ENCODE measurements around the gene FBP1. TPM values are rescaled to one million over a fixed set of nuclear protein-coding genes. Genes with fewer than 3 reads are reported as not detected.
"Not testable (repeated sequence)": the region's sequence is repeated elsewhere in the genome, so short reads cannot be mapped to it uniquely, and the experiment has no call there.

Gene FBP1
- total and polyA plus RNA-seq, 2 experiments from 2014 or later: 1.3 to 2.9 TPM

DNA sequence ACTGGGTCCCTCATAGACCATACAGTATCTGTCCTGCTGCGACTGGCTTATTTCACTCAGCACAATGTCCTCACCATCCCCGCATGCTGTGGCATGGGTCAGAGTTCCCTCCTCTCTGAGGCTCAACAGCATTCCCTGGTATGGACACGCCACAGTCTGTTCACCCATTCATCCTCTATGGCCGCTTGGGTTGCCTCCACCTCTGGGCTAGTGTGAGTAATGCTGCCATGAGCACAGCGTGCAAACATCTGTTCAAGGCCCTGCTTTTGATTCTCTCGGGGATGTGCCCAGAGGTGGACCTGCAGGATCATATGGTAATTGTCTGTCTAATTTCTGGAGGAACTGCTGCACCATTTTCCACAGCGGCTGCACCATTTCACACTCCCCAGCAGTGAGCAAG, 40.2 kb downstream of the FBP1 start:
- no peak overlapping the region for H3K27ac ChIP-seq
- DNase-seq (ENCODE audit: low read depth in 1 of 2, low spot score in 1 of 2): no peak
- H3K4me3 ChIP-seq: no peak overlapping the region
- no peaks in the 10 kb centered on the region for H3K36me3 ChIP-seq
- TF ChIP-seq, protein P1, sequence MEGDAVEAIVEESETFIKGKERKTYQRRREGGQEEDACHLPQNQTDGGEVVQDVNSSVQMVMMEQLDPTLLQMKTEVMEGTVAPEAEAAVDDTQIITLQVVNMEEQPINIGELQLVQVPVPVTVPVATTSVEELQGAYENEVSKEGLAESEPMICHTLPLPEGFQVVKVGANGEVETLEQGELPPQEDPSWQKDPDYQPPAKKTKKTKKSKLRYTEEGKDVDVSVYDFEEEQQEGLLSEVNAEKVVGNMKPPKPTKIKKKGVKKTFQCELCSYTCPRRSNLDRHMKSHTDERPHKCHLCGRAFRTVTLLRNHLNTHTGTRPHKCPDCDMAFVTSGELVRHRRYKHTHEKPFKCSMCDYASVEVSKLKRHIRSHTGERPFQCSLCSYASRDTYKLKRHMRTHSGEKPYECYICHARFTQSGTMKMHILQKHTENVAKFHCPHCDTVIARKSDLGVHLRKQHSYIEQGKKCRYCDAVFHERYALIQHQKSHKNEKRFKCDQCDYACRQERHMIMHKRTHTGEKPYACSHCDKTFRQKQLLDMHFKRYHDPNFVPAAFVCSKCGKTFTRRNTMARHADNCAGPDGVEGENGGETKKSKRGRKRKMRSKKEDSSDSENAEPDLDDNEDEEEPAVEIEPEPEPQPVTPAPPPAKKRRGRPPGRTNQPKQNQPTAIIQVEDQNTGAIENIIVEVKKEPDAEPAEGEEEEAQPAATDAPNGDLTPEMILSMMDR (IDR thresholded peaks at IDR 0.05; ENCODE audit: low read depth, low read length): no peak
- H3K9me3 ChIP-seq (ENCODE audit: low read depth): no peaks in the 10 kb centered on the region
- H3K4me1 ChIP-seq (ENCODE audit: low read depth): no peaks in the 10 kb centered on the region
- H3K27me3 ChIP-seq: no peaks in the 10 kb centered on the region

DNA sequence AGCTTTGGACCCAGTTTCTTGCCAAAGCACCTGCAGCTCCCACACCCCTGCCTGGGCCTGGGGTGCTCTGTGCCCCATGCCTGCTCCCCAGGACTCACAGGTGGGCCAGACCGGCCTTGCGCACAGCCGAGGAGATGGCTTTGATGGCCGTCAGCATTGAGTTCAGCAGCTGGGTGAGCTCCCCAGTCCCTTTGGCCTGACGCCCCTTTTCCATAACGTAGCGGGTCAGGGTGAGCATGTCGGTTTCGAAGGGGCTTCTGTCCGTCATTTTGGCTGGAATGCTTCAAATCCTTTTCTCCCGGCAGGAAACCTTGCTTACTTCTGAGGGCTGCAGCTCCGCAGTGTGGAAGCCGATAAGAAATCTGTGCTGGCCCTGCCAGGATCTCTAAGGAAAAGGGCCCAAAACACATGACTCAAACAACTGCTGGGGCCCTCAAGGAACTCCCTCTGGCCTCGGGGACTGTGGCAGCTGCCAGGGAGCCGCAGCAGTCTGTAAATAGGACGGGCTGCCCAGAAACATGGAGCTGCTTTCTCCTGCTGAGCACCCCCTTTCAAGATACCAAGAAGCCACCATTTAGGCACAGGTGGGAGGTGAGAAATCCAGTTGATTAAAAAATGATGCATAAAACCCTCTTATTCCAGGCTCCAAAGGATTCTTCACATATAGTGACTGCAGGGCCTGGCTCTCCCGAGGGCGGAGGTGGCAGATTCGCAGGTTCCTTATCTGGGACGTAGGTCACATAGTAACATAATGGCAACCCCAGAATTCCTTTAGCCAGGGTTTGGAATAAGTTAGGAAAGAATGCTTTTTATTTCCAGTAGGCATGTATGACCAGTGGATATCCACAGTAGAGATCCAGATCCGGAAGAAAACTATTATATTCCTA, 45.6 kb downstream of the FBP1 start, which contains the start of gene FBP2:
TSS of gene FBP2 (minus strand) at position 366 of the 887 bp plus-strand sequence. CDS start at position 268, 98 bp downstream.
- TF ChIP-seq, protein P1 (IDR thresholded peaks at IDR 0.05; ENCODE audit: low read depth, low read length): no peak
- DNase-seq (ENCODE audit: low read depth in 1 of 2, low spot score in 1 of 2): peak in 1 of 2 donors; percentile 50
- Histone ChIP-seq H3K4me1 (ENCODE audit: low read depth) (no peaks in the 10 kb centered on the region), H3K9me3 (ENCODE audit: low read depth) (no peaks in the 10 kb centered on the region), H3K4me3 (no peak within 1 kb of the TSS), H3K36me3 (no peaks in the 10 kb centered on the region), H3K27ac (no peak within 1 kb of the TSS), H3K27me3 (no peaks in the 10 kb centered on the region)

DNA sequence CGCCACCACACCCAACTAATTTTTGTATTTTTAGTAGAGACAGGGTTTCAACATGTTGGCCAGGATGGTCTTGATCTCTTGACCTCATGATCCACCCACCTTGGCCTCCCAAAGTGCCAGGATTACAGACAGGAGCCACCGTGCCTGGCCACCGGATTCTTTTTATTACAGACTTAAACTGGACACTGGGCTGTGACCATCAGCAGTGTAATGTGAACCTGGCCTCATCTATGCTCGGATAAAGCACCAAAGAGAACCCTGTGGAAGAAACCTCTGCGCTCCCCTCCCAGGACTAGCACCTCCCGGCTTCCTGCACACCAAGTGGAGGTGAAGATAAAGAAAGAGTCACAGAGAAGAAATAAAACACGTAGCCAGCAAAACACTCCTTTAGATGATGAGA, 46.6 kb downstream of the FBP1 start:
- H3K9me3 ChIP-seq (ENCODE audit: low read depth); H3K36me3 ChIP-seq; DNase-seq (ENCODE audit: low read depth in 1 of 2, low spot score in 1 of 2); H3K27ac ChIP-seq; H3K4me1 ChIP-seq (ENCODE audit: low read depth); H3K4me3 ChIP-seq; H3K27me3 ChIP-seq: not testable (repeated sequence)

DNA sequence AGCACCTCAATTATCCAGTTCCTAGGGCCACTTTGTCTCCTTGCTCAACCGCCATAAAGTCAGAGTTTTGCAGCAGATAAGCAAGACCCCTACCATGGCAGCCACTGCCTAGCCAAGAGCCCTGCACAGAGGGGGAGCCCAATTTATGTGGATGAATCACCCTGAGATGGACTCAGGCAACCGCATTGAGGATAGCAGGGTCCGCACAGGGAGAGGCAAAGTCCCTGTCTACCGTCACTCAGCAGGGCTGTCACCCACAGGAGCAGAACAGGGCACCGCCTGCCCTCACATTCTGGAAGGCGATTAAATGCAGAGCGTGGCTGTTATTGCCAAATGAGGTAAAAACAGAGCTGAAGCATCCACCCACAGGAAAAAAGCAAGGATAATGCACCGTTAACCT, 47.4 kb downstream of the FBP1 start:
- no peaks in the 10 kb centered on the region for H3K27me3 ChIP-seq
- H3K4me1 ChIP-seq (ENCODE audit: low read depth): no peaks in the 10 kb centered on the region
- no peaks in the 10 kb centered on the region for H3K9me3 ChIP-seq (ENCODE audit: low read depth)
- no peak overlapping the region for H3K4me3 ChIP-seq
- peak in 1 of 2 donors; percentile 11 for DNase-seq (ENCODE audit: low read depth in 1 of 2, low spot score in 1 of 2)
- no peaks in the 10 kb centered on the region for H3K36me3 ChIP-seq
- TF ChIP-seq, protein P1 (IDR thresholded peaks at IDR 0.05; ENCODE audit: low read depth, low read length): no peak
- H3K27ac ChIP-seq: no peak overlapping the region

DNA sequence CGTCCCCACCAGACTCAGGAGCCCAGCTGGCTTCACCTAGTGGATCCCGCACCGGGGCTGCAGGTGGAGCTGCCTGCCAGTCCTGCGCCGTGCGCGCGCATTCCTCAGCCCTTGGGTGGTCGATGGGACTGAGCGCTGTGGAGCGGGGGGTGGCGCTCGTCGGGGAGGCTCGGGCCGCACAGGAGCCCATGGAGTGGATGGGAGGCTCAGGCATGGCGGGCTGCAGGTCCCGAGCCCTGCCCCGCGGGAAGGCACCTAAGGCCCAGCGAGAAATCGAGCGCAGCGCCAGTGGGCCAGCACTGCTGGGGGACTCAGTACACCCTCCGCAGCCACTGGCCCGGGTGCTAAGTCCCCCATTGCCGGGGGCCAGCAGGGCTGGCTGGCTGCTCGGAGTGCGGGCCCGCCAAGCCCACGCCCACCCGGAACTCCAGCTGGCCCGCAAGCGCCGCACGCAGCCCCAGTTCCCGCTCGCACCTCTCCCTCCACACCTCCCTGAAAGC, 48.2 kb downstream of the FBP1 start:
- not testable (repeated sequence) for H3K4me1 ChIP-seq (ENCODE audit: low read depth); H3K27ac ChIP-seq

DNA sequence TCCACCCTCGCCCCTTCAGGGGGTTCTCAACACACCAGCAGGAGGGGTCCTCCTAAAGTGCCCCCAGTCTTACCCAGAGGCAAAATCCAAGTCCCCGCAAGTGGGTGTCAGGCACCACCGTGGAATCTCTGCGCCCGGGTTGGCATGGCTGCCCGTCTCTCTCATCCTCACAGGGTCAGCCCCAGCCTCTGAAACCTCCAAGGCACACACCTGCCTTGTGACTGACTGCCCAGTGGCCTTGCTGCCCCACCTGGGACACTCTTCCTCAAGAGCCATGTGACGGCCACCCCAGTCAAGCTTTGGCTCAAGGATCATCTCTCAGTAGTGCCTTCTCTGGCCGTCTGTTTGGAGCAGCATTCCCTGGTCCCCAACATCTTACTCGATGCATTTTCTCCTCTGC, 50.6 kb downstream of the FBP1 start:
- no peak for DNase-seq (ENCODE audit: low read depth in 1 of 2, low spot score in 1 of 2)
- H3K27ac ChIP-seq: no peak overlapping the region
- H3K36me3 ChIP-seq: no peaks in the 10 kb centered on the region
- H3K4me1 ChIP-seq (ENCODE audit: low read depth): no peaks in the 10 kb centered on the region
- H3K4me3 ChIP-seq: no peak overlapping the region
- no peaks in the 10 kb centered on the region for H3K27me3 ChIP-seq
- no peaks in the 10 kb centered on the region for H3K9me3 ChIP-seq (ENCODE audit: low read depth)
- TF ChIP-seq, protein P1 (IDR thresholded peaks at IDR 0.05; ENCODE audit: low read depth, low read length): no peak

More for the DNA sequence above, 48.2 kb downstream of the FBP1 start:
- not testable (repeated sequence) for DNase-seq (ENCODE audit: low read depth in 1 of 2, low spot score in 1 of 2); H3K4me3 ChIP-seq; H3K27me3 ChIP-seq; H3K36me3 ChIP-seq; H3K9me3 ChIP-seq (ENCODE audit: low read depth)
